ENCODE data around the gene FSD1L.
A peak's percentile ranks its signal among the peaks of the same experiment; 100 is the strongest.

FSD1L gene

GRCh38 chr9:105413525-105413924 lies 34.3 kb upstream of the FSD1L start:
- no peak for DNase-seq (ENCODE audit: low spot score)
- TF ChIP-seq, protein P1, sequence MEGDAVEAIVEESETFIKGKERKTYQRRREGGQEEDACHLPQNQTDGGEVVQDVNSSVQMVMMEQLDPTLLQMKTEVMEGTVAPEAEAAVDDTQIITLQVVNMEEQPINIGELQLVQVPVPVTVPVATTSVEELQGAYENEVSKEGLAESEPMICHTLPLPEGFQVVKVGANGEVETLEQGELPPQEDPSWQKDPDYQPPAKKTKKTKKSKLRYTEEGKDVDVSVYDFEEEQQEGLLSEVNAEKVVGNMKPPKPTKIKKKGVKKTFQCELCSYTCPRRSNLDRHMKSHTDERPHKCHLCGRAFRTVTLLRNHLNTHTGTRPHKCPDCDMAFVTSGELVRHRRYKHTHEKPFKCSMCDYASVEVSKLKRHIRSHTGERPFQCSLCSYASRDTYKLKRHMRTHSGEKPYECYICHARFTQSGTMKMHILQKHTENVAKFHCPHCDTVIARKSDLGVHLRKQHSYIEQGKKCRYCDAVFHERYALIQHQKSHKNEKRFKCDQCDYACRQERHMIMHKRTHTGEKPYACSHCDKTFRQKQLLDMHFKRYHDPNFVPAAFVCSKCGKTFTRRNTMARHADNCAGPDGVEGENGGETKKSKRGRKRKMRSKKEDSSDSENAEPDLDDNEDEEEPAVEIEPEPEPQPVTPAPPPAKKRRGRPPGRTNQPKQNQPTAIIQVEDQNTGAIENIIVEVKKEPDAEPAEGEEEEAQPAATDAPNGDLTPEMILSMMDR (IDR thresholded peaks at IDR 0.05; ENCODE audit: extremely low read depth, missing control alignments) = no peak

DNA sequence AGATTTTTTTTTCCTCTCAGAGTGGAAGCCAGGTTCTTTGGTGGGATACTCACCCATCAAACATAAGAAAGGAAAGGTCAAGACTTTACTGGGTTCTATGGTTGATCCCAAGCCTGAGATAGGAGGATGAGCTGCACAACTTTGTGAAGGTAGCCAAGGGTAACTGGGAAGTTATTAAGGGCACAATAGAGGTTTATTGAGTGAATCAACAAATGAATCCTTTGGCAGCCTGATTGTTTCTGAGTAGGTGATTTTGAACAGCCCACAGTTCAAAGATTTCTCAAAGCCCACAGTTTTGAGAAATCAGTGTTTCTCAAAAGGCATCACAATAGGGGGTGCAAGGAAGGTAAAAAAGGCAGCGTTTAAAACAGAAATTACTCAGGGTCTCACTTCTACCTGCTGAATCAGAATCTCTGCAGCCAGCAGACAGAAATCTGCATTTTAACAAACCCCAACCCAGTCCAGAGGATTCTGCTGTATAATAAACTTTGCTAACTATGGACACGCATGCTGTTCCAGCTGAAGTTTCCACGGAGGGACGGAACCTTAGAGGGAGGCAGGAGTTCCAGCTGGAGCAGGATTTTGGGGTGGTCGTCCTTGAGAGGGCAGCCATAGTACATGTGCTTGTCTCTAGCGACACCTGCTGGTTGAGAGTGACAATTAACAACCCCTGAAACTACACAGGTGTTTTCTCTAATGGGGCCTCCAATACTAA lies 32.7 kb upstream of the FSD1L start:
- TF ChIP-seq, protein P1 (IDR thresholded peaks at IDR 0.05; ENCODE audit: extremely low read depth, missing control alignments) = peak; percentile 71
- DNase-seq (ENCODE audit: low spot score) = peak; percentile 67

GRCh38 chr9:105415662-105415980 lies 32.2 kb upstream of the FSD1L start:
- DNase-seq (ENCODE audit: low spot score) = no peak
- TF ChIP-seq, protein P1 (IDR thresholded peaks at IDR 0.05; ENCODE audit: extremely low read depth, missing control alignments) = no peak

GRCh38 chr9:105416840-105417239 lies 31.0 kb upstream of the FSD1L start:
- peak; percentile 29 for DNase-seq (ENCODE audit: low spot score)
- TF ChIP-seq, protein P1 (IDR thresholded peaks at IDR 0.05; ENCODE audit: extremely low read depth, missing control alignments) = no peak

DNA sequence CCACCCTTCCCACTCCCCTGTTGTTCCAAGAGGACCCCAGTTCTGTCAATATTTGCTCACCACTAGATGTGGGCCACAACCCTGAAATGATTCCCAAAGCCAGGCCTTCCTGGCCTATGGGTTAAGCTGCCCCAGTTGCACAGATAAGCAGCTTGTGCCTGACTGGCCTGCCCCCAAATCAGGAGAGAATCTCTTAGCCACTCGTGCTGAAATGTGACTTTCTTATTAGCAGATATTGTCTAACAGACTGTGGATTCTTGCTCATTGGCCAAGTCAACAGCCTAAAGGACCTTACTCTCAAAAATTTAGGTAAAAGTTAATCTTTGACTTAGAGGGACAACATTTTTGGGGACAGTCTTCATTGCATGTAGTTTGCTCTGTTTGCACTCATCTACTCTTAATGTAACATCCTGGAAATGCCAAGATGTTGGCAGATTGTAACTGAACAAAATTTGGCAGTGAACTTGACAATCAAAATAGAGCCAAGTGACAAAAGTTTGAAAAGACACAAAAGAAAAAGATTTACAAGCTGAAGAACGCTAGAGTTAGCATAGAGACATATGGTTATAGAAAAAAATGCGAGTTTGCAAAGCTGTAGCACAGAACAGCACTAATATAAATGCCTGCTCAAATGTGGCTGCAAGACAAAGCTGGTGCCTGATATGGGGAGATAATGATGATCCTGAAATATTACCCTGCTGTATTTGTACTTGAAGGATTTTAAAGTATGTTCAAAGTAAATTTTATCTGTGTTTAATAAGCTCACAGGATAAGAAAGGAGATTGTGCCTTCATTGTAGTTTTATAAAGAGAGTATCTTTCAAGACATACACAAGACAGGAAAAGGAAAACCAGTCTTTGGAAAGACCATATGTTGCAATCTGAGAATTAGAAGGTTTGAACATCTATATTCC lies 29.0 kb upstream of the FSD1L start:
- DNase-seq (ENCODE audit: low spot score) = no peak
- TF ChIP-seq, protein P1 (IDR thresholded peaks at IDR 0.05; ENCODE audit: extremely low read depth, missing control alignments) = no peak

DNA sequence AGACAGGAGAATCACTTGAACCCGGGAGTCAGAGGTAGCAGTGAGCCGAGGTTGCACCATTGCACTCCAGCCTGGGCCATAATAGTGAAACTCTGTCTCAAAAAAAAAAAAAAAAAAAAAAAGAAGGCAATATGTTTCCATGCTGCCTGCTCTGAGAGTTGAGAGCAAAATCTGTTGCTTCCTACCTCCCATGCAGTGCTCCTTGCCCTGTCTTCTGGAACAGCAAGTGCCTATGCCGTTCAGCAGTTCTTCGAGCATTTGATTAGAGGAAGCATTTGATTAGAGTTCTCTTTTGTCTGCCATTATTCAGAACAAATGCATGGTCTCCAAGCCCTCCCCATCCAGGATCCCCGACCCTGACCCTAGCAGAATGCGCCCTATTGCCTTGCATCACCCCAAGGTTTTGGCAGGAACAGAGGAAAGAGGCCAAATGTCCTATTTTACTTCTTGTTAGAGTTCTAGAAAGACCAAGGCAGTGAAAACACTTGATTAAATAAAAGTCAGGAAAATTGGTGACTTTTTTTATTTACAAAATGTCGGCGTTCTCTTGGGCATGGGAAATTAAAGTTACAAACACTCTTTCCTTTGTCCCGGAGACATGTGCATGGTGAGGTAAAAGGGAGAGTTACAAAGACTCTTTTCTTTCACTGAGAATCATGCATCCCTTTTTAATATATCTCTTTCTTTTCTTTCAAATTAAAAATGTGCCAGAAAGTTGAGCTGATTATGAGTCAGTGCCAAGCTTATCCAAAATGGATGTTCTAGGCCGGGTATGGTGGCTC lies 27.8 kb upstream of the FSD1L start:
- TF ChIP-seq, protein P1 (IDR thresholded peaks at IDR 0.05; ENCODE audit: extremely low read depth, missing control alignments) = no peak
- no peak for DNase-seq (ENCODE audit: low spot score)

Data from GM20000 (cell line).